GM12874 (cell line): ENCODE data around the gene CALHM4.

ENCODE experiments used
- CTCF ChIP-seq: IDR thresholded peaks from 2 replicates; pipeline ENCODE4 v1.5.1; 2011; ENCODE audit warnings: low read depth, mild to moderate bottlenecking, control low read depth, low read length, moderate library complexity; ENCODE audit not compliant: insufficient read depth

Gene CALHM4

GRCh38 chr6:116529466-116530290 lies 23.9 kb upstream of the CALHM4 start:
- no peak for TF ChIP-seq CTCF

- no peak for TF ChIP-seq CTCF
Observed at GRCh38 chr6:116530436-116530835, 23.1 kb upstream of the CALHM4 start.

DNA sequence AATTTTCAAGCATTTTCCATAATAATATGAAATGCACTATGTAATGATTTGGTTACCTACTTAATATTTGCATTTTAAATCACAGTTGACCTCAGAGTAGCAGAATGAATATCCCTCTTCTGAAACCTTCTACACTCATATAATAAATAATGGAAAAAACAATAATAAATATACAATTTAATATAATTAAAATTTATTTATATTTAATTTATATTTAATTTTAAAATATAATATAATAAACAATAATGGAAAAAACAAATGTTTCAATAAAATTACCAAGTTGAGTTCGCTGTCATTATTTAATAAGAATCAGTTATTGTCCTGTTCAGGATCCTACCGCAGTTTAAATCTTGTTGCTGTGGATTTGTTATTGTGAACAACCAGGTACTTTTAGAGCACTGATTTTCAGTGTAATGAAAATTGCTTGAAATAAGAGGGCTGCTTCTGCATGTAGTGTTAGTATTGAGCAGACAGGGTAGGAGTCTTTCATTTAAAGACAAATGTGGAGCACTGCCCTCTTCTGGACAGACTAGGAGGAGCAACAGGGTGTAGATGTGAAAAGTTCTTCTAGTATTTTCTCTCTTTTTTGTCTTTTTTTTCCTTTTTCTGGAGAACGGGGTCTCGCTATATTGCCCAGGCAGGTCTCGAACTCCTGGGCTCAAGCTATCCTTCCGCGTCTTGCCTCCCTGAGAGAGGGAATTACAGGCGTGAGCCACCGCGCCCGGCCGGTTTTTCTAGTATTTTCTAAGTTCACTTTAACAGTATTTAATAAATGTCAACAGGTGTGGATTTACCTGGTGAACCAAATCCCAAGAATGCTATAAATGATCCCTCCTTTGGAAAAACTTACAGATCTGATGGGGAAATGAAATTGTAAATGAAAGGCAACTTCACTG lies 21.6 kb upstream of the CALHM4 start:
- TF ChIP-seq CTCF, result peak; percentile 69

DNA sequence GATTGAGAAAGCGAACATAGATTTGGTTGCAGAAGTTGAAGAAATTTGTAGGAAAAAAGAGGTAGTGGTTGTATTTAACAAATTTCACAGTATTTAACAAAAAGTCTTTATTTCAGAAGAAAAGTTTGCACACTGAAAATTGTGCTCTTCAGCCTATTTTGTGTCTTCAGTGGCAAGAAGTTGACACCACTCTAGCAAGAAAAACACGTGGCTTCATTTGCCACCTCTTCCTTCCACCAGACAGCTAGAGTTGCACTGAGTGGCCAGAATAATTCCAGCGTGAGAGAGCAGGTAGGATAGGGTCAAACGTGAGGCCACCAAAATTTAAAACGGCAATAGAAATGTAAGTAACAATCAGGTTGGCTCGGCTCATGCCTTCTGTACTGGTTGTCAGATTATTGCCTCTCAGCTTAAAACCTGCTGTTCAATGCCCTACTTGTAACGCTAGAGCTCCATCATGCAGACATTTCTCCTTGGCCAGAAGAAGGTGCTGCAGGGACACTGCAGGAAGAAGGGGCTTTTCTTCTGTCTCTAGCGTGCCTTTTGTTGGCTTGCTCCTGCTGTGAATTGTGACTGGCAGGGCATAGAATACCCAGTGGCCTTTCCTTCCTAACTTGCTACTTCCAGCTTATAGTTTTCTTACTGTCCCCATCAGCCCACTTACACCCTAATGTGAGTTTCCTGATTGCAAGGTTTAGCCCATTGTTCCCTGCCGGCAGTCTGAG lies 20.2 kb upstream of the CALHM4 start:
- no peak for TF ChIP-seq CTCF

GRCh38 chr6:116535109-116535508 lies 18.4 kb upstream of the CALHM4 start:
- TF ChIP-seq CTCF, result no peak

DNA sequence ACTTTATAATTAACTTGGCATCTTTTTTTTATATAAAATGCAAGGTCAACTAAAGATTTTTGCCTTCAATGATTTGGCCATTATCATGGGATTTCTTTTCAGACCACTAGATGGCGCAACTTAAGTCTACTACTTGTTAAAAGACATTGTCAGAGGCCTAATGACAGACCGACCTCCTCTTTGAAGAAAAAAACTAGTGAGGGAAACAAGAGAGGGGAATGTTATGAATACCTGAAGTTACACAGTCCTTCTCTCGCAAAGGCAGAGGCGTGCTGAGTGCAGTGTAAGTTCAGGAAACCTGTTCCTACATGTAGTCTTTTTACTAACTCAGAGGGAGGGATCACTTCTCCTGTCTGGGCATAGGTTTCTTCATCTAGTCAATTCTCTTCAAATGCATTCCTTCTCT lies 17.3 kb upstream of the CALHM4 start:
- TF ChIP-seq CTCF, result peak; percentile 48

GRCh38 chr6:116542426-116542825 lies 11.1 kb upstream of the CALHM4 start:
- TF ChIP-seq CTCF, result no peak
